ENCODE data around the gene FOXN1.
A peak's percentile ranks its signal among the peaks of the same experiment; 100 is the strongest.
"Not testable (repeated sequence)": the region's sequence is repeated elsewhere in the genome, so short reads cannot be mapped to it uniquely, and the experiment has no call there.

The FOXN1 gene, protein sequence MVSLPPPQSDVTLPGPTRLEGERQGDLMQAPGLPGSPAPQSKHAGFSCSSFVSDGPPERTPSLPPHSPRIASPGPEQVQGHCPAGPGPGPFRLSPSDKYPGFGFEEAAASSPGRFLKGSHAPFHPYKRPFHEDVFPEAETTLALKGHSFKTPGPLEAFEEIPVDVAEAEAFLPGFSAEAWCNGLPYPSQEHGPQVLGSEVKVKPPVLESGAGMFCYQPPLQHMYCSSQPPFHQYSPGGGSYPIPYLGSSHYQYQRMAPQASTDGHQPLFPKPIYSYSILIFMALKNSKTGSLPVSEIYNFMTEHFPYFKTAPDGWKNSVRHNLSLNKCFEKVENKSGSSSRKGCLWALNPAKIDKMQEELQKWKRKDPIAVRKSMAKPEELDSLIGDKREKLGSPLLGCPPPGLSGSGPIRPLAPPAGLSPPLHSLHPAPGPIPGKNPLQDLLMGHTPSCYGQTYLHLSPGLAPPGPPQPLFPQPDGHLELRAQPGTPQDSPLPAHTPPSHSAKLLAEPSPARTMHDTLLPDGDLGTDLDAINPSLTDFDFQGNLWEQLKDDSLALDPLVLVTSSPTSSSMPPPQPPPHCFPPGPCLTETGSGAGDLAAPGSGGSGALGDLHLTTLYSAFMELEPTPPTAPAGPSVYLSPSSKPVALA

DNA sequence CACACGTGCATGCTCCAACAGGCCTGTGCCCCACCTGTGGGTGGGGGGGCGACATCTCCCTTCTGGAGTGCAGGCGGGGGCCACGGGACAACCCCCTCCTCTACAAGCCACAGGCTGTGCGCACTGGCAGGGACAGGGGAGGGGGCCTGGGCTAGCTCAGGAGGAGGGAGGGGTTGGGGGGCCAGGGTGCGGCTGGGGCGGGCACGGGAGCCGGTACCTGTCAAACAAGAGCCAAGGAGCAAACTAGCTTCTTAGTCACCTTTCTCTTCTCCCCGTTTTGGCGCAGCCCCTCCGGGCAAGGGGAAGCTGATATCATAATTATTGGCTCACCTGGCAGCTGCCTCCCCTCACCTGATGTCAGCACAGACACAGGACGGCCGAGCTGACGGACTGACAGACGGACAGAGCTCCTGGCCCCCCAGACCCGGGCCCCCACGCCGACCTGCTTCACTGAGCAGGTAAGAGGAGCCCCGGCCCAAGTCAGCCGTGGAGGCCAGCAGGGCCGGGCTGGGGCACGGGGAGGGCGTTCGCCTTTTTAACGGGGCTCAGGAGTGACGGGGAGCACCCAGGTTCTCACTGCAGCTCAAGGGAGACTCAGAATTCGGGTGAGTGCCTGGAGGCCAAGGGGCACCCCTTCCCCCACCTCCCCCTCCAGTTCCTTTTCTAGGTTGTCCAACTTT lies at the start of gene FOXN1:
FOXN1 (plus strand) TSS at position 363 of the 680 bp plus-strand sequence. CDS start 17,622 bp downstream, outside the sequence.
- DNase-seq (ENCODE audit: low read depth): no peak

DNA sequence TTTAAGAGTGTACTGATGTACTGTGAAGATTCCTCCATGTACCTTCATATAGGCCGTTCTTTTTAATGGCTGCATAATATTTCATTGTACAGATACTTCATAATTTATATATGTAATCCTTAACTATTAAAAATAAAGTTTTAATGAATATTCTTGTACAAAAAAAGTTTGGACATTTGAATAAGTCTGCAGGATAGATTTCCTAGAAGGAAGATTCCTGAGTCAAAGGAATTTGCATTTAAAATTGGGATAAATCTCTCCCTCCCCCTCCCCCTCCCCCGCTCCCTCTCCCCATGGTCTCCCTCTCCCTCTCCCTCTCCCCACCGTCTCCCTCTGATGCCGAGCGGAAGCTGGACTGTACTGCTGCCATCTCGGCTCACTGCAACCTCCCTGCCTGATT lies 48.3 kb upstream of the FOXN1 start:
- no peak for DNase-seq (ENCODE audit: low read depth)

DNA sequence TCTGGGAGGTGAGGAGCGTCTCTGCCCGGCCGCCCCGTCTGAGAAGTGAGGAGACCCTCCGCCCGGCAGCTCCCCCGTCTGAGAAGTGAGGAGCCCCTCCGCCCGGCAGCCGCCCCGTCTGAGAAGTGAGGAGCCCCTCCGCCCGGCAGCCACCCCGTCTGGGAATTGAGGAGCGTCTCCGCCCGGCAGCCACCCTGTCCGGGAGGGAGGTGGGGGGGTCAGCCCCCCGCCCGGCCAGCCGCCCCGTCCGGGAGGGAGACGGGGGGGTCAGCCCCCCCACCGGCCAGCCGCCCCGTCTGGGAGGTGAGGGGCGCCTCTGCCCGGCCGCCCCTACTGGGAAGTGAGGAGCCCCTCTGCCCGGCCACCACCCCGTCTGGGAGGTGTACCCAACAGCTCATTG lies 47.3 kb upstream of the FOXN1 start:
- not testable (repeated sequence) for DNase-seq (ENCODE audit: low read depth)

DNA sequence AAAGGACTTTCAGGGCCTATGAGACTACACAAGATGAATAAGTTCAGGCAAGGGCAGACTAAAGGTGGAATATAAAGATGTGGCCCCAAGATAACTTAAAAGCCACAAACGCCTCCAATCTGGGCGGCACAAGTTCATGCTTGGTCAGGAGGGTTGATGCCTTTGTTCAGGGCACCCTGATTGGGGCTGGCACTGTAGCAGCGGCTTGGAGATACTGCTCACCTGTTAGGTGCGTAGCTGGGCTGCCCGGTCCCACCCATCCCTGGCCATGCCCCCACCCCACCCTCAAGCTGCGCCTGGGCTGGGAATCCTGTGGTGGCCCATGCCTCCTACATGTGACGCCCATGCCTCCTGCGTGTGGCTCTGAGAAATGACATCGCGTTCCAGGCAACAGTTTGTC lies 45.2 kb upstream of the FOXN1 start:
- no peak for DNase-seq (ENCODE audit: low read depth)

DNA sequence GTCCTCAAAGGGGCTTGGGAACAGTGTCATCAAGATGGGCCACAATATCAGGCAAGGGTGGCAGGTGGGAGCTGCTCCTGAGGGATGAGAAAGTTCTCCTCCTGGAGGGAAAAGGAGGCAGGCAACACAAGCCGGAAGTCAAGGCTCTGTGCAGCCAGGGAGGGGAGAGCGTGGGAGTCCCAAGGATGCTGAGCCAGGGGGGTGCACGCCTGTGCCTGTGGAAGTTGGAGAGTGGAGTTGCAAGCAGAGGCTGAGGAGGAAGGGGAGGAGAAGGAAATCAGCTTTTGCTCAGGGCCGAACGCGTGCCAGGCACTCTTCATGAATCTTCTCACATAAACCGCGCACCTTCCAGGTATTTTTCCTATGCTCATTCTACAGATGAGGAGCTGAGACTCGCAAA lies 40.1 kb upstream of the FOXN1 start:
- DNase-seq (ENCODE audit: low read depth): peak; percentile 23

DNA sequence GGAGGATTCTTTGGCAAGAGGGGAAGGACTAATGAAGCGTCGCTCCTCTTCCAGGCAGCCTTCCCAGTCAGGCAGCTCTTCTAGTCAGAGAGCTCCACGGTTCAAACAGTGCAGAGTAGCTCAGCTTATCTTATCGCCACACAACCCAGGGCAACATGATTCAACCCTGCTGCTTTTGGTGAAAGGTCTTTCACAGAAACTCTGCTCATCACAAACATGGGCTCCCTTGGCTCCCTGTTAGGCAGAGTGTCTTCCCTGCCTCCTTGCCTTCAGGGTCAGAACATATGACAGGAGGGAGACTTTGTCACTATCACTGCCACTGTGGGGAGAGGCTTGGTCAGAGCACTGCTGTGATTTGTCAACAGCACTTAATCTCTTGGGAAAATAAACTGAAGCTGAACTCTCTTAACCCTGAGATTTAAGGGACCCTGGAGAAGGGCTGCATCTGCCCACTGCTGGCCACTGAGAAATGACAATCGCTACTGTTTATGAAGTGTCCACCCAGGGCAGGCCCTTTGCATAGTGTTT lies 39.6 kb upstream of the FOXN1 start:
- peak; percentile 88 for DNase-seq (ENCODE audit: low read depth)

DNA sequence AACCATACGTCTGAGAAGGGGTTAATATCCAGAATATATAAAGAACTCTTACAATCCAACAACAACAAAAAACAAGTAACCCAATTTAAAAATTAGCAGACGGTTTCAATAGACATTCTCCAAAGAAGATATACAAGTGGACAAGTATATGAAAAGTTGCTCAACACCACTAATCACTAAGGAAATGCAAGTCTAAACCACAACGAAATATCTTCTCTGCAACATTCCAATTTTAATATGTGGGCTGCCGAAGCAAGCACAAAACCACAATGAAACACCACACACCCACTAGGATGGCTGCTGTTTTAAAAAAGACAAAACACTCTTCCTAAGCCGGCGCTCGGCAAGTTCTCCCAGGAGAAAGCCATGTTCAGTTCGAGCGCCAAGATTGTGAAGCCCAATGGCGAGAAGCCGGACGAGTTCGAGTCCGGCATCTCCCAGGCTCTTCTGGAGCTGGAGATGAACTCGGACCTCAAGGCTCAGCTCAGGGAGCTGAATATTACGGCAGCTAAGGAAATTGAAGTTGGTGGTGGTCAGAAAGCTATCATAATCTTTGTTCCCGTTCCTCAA lies 38.6 kb upstream of the FOXN1 start:
- DNase-seq (ENCODE audit: low read depth): peak; percentile 95

DNA sequence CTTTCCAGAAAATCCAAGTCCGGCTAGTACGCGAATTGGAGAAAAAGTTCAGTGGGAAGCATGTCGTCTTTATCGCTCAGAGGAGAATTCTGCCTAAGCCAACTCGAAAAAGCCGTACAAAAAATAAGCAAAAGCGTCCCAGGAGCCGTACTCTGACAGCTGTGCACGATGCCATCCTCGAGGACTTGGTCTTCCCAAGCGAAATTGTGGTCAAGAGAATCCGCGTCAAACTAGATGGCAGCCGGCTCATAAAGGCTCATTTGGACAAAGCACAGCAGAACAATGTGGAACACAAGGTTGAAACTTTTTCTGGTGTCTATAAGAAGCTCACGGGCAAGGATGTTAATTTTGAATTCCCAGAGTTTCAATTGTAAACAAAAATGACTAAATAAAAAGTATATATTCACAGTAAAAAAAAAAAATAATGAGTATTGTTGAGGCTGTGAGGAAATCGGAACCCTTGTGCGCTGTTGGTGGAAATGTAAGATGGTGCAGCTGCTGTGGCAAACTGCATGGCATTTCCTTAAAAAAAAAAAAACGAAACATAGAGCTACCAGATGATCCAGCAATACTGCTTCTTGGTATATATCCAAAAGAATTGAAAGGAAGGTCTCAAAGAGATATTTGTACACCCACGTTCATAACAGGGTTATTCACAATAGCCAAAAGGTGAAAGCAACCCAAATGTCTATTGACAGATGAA lies 38.0 kb upstream of the FOXN1 start:
- not testable (repeated sequence) for DNase-seq (ENCODE audit: low read depth)

DNA sequence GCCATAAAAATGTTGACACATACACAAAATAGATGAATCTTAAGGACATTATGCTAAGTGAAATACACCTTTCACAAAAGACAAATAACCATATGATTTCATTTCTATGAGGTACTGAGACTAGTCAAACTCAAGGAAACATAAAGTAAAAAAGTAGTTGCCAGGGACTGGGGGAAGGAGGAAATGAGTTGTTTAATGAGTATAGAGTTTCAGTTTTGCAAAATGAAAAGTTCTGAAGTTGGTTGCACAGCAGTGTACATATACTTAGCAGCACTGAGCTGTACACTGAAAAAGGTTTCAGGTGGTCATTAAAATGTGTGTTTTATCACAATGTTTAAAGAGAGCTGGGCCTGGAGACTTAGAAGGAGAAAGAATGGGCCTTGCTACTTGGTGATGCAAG lies 37.4 kb upstream of the FOXN1 start:
- DNase-seq (ENCODE audit: low read depth): no peak

DNA sequence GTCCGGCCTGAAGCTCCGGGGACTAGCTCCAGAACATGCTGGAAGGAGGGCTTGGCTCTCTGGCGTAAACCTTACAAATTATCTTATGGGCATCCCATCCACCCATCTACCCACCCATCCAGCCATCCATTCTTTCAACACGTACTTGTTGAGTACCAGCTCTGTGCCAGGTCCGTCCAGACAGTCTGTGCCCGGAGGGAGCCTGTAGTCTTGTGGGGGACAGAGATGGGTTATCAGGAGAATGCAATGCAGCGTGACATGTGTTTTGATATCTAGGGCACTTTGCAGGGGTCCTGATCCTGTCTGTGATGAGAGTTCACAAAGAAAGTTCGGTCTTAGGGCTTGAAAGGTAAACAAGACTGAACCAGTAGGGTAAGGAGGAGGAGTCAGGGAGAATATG lies 36.8 kb upstream of the FOXN1 start:
- DNase-seq (ENCODE audit: low read depth): peak; percentile 40

DNA sequence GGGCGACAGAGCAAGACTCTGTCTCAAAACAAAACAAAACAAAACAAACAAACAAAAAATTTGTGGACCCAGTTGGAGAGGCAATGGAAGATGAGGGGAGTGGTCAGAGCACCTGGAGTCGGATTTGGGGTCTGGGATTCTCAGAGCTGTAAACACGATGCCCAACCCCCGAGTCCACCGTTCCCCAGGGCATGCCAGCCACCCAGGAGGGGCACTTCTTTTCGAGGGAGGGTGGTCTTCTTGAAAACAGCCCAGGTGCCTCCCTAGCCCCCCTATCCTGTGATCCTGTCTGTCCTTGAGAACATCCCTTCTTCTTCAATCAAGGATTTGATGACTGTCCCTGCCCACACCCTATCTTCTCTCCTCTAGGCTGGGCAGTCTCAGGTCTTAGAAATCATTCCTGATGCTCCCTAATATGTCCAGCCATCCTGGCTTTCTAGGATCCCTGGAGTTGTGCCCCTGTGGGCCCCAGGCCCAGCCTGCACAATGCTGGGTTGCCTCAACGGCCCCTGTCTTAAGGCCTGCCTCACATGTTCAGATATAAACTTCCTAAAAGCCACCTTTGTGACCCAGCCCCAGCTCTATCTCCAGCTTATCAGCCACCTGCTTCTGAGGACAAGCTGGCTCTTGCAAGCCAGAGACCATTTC lies 35.8 kb upstream of the FOXN1 start:
- DNase-seq (ENCODE audit: low read depth): no peak

DNA sequence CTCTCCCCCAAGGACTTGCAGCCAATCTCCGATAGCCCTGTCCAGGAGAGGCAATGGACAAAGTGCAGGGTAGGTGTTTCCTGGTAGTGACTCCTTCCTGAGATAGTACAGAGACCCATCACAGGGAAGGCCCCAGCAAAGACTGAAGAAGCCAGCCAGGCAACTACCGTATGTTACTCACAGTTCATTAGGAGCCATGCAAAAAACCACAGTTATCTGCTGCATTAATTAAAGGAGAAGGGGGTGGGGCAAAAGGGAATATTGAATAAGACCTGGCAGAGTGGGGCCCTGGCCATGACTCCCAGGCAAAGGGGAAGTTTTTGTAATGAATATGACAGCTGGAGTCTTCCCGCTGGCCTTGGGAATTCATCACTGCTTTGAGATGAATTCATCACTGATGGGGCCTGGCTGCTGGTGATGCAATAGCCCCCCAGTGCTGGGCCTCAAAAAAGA lies 35.2 kb upstream of the FOXN1 start:
- peak; percentile 87 for DNase-seq (ENCODE audit: low read depth)

DNA sequence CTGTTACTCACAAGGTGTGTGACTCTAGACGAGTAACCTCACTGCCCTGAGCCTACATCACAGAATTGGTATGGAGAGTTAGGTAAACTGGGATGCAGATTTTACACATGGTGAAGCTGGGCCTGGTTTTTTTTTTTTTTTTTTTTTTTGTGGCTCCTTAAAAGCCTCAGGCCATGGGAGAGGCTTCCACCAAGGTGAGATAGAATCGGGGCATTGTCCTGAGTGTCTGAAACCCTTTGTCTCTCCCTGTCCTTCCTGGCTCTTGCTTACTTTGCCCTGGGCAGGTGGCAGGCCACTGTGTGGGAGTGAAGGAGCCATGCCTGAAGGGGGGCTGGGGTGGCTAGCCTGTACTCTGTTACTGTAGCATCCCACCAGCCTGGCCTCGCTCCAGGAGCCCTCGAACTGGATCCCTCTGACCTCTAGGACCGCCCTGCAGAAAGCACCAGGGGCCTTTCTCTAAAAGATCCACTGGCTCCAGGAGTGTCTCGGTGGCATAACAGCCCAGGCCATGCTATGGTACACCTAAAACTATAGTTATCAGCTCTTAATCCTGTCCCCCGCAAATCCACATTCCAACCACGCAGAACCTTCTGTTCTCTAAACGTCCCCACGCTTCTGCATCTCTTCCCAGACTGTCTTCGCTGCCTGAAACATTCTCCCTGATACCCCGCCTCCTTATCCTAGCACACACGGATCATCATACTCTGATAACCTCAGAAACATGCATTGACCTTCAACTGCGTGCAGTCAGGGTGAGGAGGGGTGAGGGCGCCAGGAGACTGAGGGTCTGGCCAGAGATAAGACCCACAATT lies 34.4 kb upstream of the FOXN1 start:
- peak; percentile 55 for DNase-seq (ENCODE audit: low read depth)

DNA sequence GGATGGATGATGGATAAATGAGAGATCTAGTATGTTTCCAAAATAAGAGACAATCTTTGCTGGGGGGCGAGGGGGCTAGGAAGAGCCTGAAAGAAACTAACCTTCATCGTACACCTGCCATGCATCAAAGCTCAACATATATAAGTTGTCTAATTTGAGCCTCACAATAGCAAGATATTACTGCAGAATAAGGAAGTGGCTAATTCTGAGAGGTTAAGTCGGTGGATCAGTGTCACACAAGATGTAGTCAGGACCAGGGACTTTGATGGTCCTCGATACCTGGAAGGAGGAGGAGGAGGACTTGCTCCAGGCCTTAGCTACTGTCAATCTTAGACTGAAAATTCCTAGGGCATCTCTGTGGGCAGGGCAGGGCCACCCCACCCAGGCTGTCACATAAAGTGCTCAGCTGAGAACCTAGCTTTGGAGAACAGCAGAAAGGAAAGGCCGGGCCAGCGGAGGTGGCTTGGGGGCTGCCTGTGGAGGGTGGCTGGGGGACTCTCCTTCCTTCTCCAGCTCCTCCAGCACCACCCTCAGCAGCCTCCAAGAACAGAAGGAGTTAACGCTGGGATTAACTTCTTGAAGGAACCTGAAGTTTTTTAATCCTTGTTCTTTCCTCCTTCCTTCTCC lies 33.2 kb upstream of the FOXN1 start:
- DNase-seq (ENCODE audit: low read depth): no peak

DNA sequence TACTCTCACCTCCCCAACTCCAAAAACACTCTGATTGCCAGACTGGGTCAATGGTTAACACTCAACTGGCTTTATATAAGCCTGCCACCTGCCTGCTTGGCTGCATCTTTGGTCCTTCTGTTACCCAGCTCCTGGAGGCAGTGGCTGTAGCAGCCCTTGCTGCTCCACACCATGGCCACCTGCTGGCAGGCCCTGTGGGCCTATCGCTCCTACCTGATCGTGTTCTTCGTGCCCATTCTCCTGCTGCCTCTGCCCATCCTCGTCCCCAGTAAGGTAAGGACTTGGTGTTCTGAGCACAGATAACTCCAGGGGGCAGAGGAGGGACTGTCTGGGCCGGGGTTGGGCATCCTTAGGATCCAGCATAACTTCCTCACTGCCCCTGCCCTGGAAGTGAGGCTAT lies 32.6 kb upstream of the FOXN1 start, which contains the start of gene SLC13A2:
SLC13A2 (plus strand) TSS at position 103 of the 400 bp plus-strand sequence; CDS start at position 172, 69 bp downstream.
- no peak for DNase-seq (ENCODE audit: low read depth)

DNA sequence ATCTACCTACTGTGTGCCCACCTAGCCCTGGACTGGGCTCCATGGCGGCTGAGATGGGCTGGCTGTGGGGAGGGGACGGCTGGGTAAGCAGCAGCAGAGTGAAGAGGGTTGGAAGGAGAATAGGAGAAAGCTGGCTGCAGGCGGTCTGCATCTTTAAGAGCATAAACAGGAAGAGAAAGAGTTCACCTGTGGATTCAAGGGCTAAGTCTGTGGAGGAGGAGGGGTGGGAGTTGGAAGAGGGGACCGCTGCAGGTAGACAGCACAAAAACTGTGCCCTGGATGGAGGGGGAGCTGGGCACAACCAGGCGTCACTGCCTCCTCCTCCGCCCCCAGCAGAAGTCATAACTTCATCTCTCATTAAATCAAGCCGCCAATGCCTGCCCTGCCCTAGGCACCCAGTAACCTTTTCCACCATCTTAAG lies 32.0 kb upstream of the FOXN1 start:
- DNase-seq (ENCODE audit: low read depth): no peak

DNA sequence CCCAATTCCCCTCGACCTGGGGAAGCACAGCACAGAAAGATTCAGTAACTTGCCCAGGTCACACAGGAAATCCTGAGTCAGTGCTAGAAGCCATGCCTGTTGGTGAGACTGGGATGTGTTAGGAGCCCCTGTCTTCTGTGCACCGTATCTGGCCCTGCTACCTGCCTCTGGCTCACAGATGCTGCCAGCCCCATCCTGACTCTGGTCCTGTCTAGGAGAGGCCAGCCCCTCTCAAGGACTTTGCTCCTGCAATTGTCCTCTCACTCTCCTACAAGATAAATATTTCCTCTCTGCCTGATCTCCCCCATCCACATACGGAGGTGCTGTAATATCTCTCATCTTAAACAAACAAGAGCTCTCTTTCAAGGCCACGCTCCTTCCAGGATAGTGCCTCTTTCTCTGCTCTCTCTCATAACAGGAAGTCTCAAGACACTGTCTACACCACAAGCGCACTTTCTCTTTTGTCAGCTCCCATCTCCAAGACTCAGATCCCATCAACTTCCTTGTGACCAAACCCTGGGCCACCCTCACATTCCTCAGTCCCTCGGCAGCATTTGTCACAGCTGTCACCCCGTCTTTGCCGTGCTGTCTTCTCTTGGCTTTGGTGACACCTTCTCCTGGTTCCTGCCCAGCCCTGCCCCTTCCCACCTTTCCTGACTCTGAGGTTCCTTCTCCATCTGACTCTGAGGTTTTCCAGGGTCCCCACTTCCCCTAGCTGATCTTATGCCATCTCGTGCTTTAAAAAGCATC lies 30.8 kb upstream of the FOXN1 start:
- DNase-seq (ENCODE audit: low read depth): peak; percentile 71

DNA sequence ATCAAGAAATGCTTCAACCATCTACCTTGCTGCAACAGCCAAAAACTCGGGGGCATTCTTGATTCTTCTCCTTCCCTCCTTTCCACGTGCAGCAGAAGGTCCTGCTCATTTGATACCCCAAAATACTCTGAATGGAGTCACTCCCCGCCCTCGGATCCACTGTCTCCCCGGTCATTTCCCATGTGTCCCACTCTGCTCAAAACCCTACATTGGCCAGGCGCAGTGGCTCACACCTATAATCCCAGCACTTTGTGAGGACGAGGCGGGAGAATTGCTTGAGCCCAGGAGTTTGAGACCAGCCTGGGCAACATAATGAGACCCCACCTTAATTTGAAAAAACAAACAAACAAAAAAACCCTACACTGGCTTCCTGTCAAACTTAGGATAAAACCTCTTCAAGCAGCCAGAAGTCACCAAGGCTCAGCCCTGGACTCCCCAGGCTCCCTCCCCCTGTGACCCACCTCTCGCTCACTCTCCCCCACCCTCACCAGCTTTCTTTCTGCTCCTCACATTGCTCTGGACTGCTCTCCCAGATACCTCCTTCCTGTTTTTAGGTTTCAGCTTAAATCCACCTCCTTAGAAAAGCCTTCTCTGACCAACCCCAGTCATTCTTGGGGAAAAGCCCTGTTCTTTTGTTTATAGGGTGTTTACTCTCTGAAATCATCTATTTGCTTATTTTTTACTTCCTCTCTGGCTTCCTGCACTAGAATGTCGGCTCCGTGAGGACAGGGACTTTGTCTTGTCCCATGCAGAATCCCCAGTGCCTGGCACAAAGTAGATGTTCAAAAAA lies 29.9 kb upstream of the FOXN1 start:
- no peak for DNase-seq (ENCODE audit: low read depth)
